ENCODE results near the gene API5.
"Not testable (repeated sequence)": the region's sequence is repeated elsewhere in the genome, so short reads cannot be mapped to it uniquely, and the experiment has no call there.

DNA sequence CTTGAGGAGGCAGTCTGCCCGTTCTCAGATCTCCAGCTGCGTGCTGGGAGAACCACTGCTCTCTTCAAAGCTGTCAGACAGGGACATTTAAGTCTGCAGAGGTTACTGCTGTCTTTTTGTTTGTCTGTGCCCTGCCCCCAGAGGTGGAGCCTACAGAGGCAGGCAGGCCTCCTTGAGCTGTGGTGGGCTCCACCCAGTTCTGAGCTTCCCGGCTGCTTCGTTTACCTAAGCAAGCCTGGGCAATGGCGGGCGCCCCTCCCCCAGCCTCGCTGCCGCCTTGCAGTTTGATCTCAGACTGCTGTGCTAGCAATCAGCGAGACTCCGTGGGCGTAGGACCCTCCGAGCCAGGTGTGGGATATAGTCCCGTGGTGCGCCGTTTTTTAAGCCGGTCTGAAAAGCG, 39.6 kb downstream of the API5 start:
- not testable (repeated sequence) for TF ChIP-seq CTCF (conservative IDR thresholded peaks at IDR 0.05; ENCODE audit: low read length); EZH2phosphoT487 (IDR thresholded peaks at IDR 0.05; ENCODE audit: borderline replicate concordance)
